ENCODE data around the gene ALK.

ALK gene

GRCh38 chr2:29420464-29420863, 500.9 kb downstream of the ALK start:
- H3K27me3 ChIP-seq (replicated peaks; ENCODE audit: insufficient read depth, low read length), result no peaks in the 10 kb centered on the region
- H3K36me3 ChIP-seq (replicated peaks; ENCODE audit: insufficient read depth, low read length), result no peaks in the 10 kb centered on the region
- H4K20me1 ChIP-seq (ENCODE audit: insufficient read depth, low read length), result no peaks in the 10 kb centered on the region
- H3K4me2 ChIP-seq (ENCODE audit: low read depth, low read length), result no peak overlapping the region
- no peaks in the 10 kb centered on the region for H3F3A ChIP-seq (ENCODE audit: insufficient read depth, low read length)
- H3K9me2 ChIP-seq (replicated peaks; ENCODE audit: insufficient read depth, low read length), result no peaks in the 10 kb centered on the region
- H3K27ac ChIP-seq (ENCODE audit: low read length), result no peak overlapping the region
- no peaks in the 10 kb centered on the region for H3K79me2 ChIP-seq (ENCODE audit: low read length)
- H3K9ac ChIP-seq (ENCODE audit: low read length), result no peak overlapping the region
- H2AFZ ChIP-seq (ENCODE audit: low read length), result no peak overlapping the region
- DNase-seq, result no peak
- H3K4me1 ChIP-seq (ENCODE audit: low read length), result no peaks in the 10 kb centered on the region
- no peak for TF ChIP-seq EZH2 (optimal IDR thresholded peaks at IDR 0.05; ENCODE audit: low read depth, low read length)
- no peak overlapping the region for H3K4me3 ChIP-seq (ENCODE audit: low read length)
- no peaks in the 10 kb centered on the region for H3K9me3 ChIP-seq (replicated peaks; ENCODE audit: insufficient read depth, low read length)

- no peak overlapping the region for H3K9ac ChIP-seq (ENCODE audit: low read length)
- no peak overlapping the region for H2AFZ ChIP-seq (ENCODE audit: low read length)
- no peaks in the 10 kb centered on the region for H3K4me1 ChIP-seq (ENCODE audit: low read length)
- no peak for DNase-seq
- no peak overlapping the region for H3K4me3 ChIP-seq (ENCODE audit: low read length)
- H4K20me1 ChIP-seq (ENCODE audit: insufficient read depth, low read length), result no peaks in the 10 kb centered on the region
- no peaks in the 10 kb centered on the region for H3K79me2 ChIP-seq (ENCODE audit: low read length)
- H3K27ac ChIP-seq (ENCODE audit: low read length), result no peak overlapping the region
- H3K27me3 ChIP-seq (replicated peaks; ENCODE audit: insufficient read depth, low read length), result no peaks in the 10 kb centered on the region
- no peaks in the 10 kb centered on the region for H3K9me3 ChIP-seq (replicated peaks; ENCODE audit: insufficient read depth, low read length)
- H3K4me2 ChIP-seq (ENCODE audit: low read depth, low read length), result no peak overlapping the region
- H3K9me2 ChIP-seq (replicated peaks; ENCODE audit: insufficient read depth, low read length), result no peaks in the 10 kb centered on the region
- no peaks in the 10 kb centered on the region for H3F3A ChIP-seq (ENCODE audit: insufficient read depth, low read length)
- H3K36me3 ChIP-seq (replicated peaks; ENCODE audit: insufficient read depth, low read length), result no peaks in the 10 kb centered on the region
- no peak for TF ChIP-seq EZH2phosphoT487 (IDR thresholded peaks at IDR 0.05; ENCODE audit: low read length)
- TF ChIP-seq EZH2 (optimal IDR thresholded peaks at IDR 0.05; ENCODE audit: low read depth, low read length), result no peak
- no peak for TF ChIP-seq CTCF (IDR thresholded peaks at IDR 0.05; ENCODE audit: low read length)
Measured at GRCh38 chr2:29417630-29418029, 503.8 kb downstream of the ALK start.

GRCh38 chr2:29412197-29412925, 509.0 kb downstream of the ALK start:
- no peak overlapping the region for H3K9ac ChIP-seq (ENCODE audit: low read length)
- H3K9me3 ChIP-seq (replicated peaks; ENCODE audit: insufficient read depth, low read length), result no peaks in the 10 kb centered on the region
- TF ChIP-seq EZH2 (optimal IDR thresholded peaks at IDR 0.05; ENCODE audit: low read depth, low read length) (no peak), EZH2phosphoT487 (IDR thresholded peaks at IDR 0.05; ENCODE audit: low read length) (no peak), CTCF (IDR thresholded peaks at IDR 0.05; ENCODE audit: low read length) (no peak)
- H3K9me2 ChIP-seq (replicated peaks; ENCODE audit: insufficient read depth, low read length), result no peaks in the 10 kb centered on the region
- no peak overlapping the region for H3K4me3 ChIP-seq (ENCODE audit: low read length)
- no peaks in the 10 kb centered on the region for H3K27me3 ChIP-seq (replicated peaks; ENCODE audit: insufficient read depth, low read length)
- H3K4me2 ChIP-seq (ENCODE audit: low read depth, low read length), result no peak overlapping the region
- H4K20me1 ChIP-seq (ENCODE audit: insufficient read depth, low read length), result no peaks in the 10 kb centered on the region
- H2AFZ ChIP-seq (ENCODE audit: low read length), result no peak overlapping the region
- H3F3A ChIP-seq (ENCODE audit: insufficient read depth, low read length), result no peaks in the 10 kb centered on the region
- no peaks in the 10 kb centered on the region for H3K4me1 ChIP-seq (ENCODE audit: low read length)
- no peaks in the 10 kb centered on the region for H3K79me2 ChIP-seq (ENCODE audit: low read length)
- H3K36me3 ChIP-seq (replicated peaks; ENCODE audit: insufficient read depth, low read length), result no peaks in the 10 kb centered on the region
- H3K27ac ChIP-seq (ENCODE audit: low read length), result no peak overlapping the region
- DNase-seq, result no peak

GRCh38 chr2:29405707-29406106, 515.7 kb downstream of the ALK start:
- Histone ChIP-seq H3K9ac (ENCODE audit: low read length) (no peak overlapping the region), H3K4me3 (ENCODE audit: low read length) (no peak overlapping the region), H3K79me2 (ENCODE audit: low read length) (no peaks in the 10 kb centered on the region), H3K36me3 (replicated peaks; ENCODE audit: insufficient read depth, low read length) (no peaks in the 10 kb centered on the region), H3K9me2 (replicated peaks; ENCODE audit: insufficient read depth, low read length) (no peaks in the 10 kb centered on the region), H3K27ac (ENCODE audit: low read length) (no peak overlapping the region), H3K4me2 (ENCODE audit: low read depth, low read length) (no peak overlapping the region), H3K9me3 (replicated peaks; ENCODE audit: insufficient read depth, low read length) (no peaks in the 10 kb centered on the region), H2AFZ (ENCODE audit: low read length) (no peak overlapping the region), H3F3A (ENCODE audit: insufficient read depth, low read length) (no peaks in the 10 kb centered on the region), H3K27me3 (replicated peaks; ENCODE audit: insufficient read depth, low read length) (no peaks in the 10 kb centered on the region), H4K20me1 (ENCODE audit: insufficient read depth, low read length) (no peaks in the 10 kb centered on the region), H3K4me1 (ENCODE audit: low read length) (no peaks in the 10 kb centered on the region)
- TF ChIP-seq EZH2phosphoT487 (IDR thresholded peaks at IDR 0.05; ENCODE audit: low read length) (no peak), CTCF (IDR thresholded peaks at IDR 0.05; ENCODE audit: low read length) (no peak), EZH2 (optimal IDR thresholded peaks at IDR 0.05; ENCODE audit: low read depth, low read length) (no peak)
- DNase-seq, result peak; percentile 34
